Suprapubic skin (tissue), 2 donors: Measurements from ENCODE around the gene OTUB1.

ENCODE experiments used
- EP300 ChIP-seq: sonication (generic); formaldehyde crosslinking; IDR thresholded peaks from one replicate; pipeline ENCODE4 v1.6.1; 2017; ENCODE audit warnings: antibody characterized with exemption
- POLR2A ChIP-seq, 2 donors: fragments of 450-650 bp; IDR thresholded peaks; one replicate each; pipeline ENCODE4 v1.6.1; 2017; ENCODE audit warnings: antibody characterized with exemption in 2 of 2, mild to moderate bottlenecking in 2 of 2, moderate library complexity in 2 of 2

- TF ChIP-seq POLR2A (IDR thresholded peaks at IDR 0.05) (no peak), EP300 (no peak)
Observed at GRCh38 chr11:63997801-63998337, 11.6 kb downstream of the OTUB1 start.
